ENCODE measurements around the gene TGFB1.

- TF ChIP-seq YY1 (IDR thresholded peaks at IDR 0.05; ENCODE audit: insufficient read depth, insufficient read length): no peak
- no peak for TF ChIP-seq ZNF274 (IDR thresholded peaks at IDR 0.05; ENCODE audit: low read depth, low read length)
- no peak for TF ChIP-seq SUZ12 (IDR thresholded peaks at IDR 0.05; ENCODE audit: extremely low read depth, insufficient read depth, insufficient read length)
These were observed 20.3 kb upstream of the TGFB1 start for GRCh38 chr19:41373993-41374392.

Data from NT2/D1 (cell line).